GM12874 (cell line): ENCODE measurements around the gene ROR2.

Experiments used
- CTCF ChIP-seq: IDR thresholded peaks from 2 replicates; pipeline ENCODE4 v1.5.1; 2011; ENCODE audit warnings: low read depth, mild to moderate bottlenecking, control low read depth, low read length, moderate library complexity; ENCODE audit not compliant: insufficient read depth

The ROR2 gene

GRCh38 chr9:91639054-91639453 is 311.0 kb downstream of the ROR2 start:
- TF ChIP-seq CTCF = no peak

GRCh38 chr9:91629718-91630117 is 320.3 kb downstream of the ROR2 start:
- TF ChIP-seq CTCF = no peak

DNA sequence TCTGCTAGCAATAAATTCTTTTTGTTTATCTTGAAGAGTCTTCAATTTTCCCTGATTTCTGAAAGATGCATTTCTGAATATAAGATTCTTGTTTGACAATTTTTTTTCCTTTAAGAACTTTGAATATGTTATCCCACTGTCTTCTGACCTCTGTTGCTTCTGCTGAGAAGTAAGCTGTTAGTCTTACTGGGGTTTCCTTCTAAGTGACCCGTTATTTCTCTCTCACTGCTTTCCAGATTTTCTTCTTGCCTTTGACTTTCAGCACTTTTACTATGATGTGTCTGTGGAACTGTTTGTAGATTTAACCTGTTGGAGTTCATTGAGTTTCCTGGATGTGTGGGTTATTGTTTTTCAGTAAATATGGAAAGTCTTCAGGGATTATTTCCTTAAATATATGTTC is 321.1 kb downstream of the ROR2 start:
- no peak for TF ChIP-seq CTCF

GRCh38 chr9:91625331-91625730 is 324.7 kb downstream of the ROR2 start:
- TF ChIP-seq CTCF = no peak

DNA sequence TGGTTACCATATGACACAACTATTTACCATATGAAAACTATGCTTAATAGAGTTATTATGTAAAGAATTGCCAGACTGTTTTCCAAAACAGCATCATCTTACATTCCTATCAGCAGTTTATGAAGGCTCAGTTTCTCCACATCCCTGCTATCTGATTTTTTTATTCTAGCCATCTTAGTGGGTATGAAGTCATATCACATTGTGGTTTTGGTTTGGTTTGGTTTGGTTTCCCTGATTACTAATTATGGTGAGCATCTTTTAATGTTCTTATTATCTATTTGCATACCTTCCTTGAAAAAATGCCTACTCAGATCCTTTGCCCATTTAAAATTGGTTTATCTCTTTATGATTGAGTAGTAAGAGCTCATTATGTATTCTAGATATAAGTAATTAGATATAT is 327.0 kb downstream of the ROR2 start:
- TF ChIP-seq CTCF = no peak

DNA sequence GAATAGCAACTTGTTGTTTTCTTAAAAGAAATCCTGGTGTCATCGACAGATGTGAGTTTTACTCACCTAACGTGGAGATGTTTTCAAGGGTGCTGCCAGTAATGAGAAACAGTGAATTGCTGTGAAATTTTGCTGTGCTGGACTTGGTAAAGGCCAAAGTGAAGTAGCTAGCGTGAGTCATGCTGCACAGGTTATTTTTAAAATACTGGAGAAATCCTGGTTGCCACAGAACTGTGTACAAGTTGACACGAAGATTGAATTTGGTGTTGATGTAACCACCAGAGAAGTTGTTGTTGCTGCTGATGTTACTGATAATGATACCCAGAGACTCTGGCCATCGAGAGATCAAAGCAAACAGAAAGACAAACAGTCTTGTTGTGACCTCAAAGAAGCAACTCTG is 338.4 kb downstream of the ROR2 start:
- TF ChIP-seq CTCF = no peak

DNA sequence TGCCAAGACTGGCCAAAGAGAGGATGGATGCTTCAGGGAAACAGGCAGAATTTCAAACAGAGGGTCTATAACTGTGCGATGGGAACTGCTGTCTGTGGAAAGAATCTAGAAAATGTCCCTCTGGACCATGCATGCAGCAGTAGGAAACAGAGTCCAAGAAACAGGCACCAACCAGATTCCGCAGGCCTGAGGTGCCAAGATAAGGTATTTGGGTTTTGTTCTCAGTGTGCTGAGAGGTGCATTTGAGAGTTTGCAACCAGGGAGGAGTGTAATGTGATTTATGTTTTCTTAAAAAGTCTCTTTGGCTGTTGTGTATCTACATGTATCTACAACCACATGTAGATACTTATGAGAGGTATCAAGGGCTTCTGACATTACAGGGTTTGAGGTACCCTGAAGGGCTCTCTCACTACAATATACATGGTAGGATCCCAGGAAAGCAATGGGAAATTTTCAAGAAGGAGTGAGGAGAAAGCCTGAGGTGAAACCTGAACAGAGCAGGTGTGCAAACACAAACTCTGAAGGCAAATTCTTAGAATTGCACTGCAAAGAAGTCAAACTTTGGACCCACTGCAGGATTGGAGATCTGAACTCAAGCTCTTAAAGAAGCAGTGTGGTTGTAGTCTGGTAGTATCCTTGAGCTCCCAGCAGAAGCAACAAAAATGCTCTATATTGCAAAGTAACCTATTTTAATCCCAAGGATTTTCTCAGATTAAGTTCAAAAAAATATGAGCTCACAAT is 343.6 kb downstream of the ROR2 start:
- TF ChIP-seq CTCF = no peak
